Vagina (tissue), 2 donors: Measurements from ENCODE around the gene DBET.
"Not testable (repeated sequence)": the region's sequence is repeated elsewhere in the genome, so short reads cannot be mapped to it uniquely, and the experiment has no call there.

ENCODE experiments used
- CTCF ChIP-seq, 3 experiments: fragments of 450-650 bp in 2 of 3; fragments of 200-600 bp in 1 of 3; sonication (generic) in 1 of 3; IDR thresholded peaks; one replicate each; pipeline ENCODE4 v1.5.1; 2017 to 2019; ENCODE audit warnings: antibody characterized with exemption in 3 of 3, mild to moderate bottlenecking in 2 of 3, moderate library complexity in 2 of 3
- POLR2A ChIP-seq, 2 donors: fragments of 450-650 bp; IDR thresholded peaks; one replicate each; pipeline ENCODE4 v1.6.1; 2017; ENCODE audit warnings: antibody characterized with exemption in 2 of 2, mild to moderate bottlenecking in 2 of 2, moderate library complexity in 2 of 2
- POLR2AphosphoS5 ChIP-seq, 2 donors: sonication (generic); formaldehyde crosslinking; IDR thresholded peaks; one replicate each; pipeline ENCODE4 v1.9.0; 2017; ENCODE audit warnings: antibody characterized with exemption in 2 of 2, mild to moderate bottlenecking in 2 of 2, low read depth in 1 of 2; ENCODE audit not compliant: insufficient read depth in 1 of 2

- TF ChIP-seq CTCF (IDR thresholded peaks at IDR 0.05); POLR2AphosphoS5 (IDR thresholded peaks at IDR 0.05; ENCODE audit: insufficient read depth in 1 of 2, low read depth in 1 of 2); POLR2A (IDR thresholded peaks at IDR 0.05): not testable (repeated sequence)
Observed at GRCh38 chr4:190058997-190059396, 5.3 kb upstream of the DBET start.
